B cell (primary cell): ENCODE measurements around the gene GAD1. TPM values are rescaled to one million over a fixed set of nuclear protein-coding genes. Genes with fewer than 3 reads are reported as not detected.

Source experiments
- ATAC-seq: fragments of 200-7000 bp; cut with Tn5 transposase; one replicate; pipeline ENCODE4 v1.10.0; 2021; ENCODE audit warnings: low read depth, mild to moderate bottlenecking, moderate number of reproducible peaks, moderate library complexity
- CTCF ChIA-PET: fragments of 350-600 bp; sonication (Branson Sonifier 250); formaldehyde crosslinking; loops from one replicate; lab custom pipeline; 2021; ENCODE audit warnings: antibody characterized with exemption, inconsistent platforms; lab: Charles Lee
- POLR2A ChIA-PET: fragments of 350-600 bp; sonication (Branson Sonifier 250); formaldehyde crosslinking; loops from one replicate; lab custom pipeline; 2021; ENCODE audit warnings: antibody characterized with exemption; lab: Charles Lee
- DNase-seq: peaks from one replicate; pipeline ENCODE4 v3.0.0; 2013
- H2AFZ ChIP-seq: 2 replicates; pipeline ENCODE4 v1.6.1; 2012; ENCODE audit warnings: mild to moderate bottlenecking, low read depth, low read length; ENCODE audit not compliant: insufficient read depth, poor library complexity, severe bottlenecking
- H3K27ac ChIP-seq, 2 donors: 1 replicate in 1 of 2; 2 replicates in 1 of 2; pipeline ENCODE4 v1.5.1; 2012 to 2013; ENCODE audit warnings: low read length in 2 of 2, mild to moderate bottlenecking in 2 of 2, moderate library complexity in 1 of 2
- H3K27me3 ChIP-seq, 4 experiments: fragments of 200-600 bp in 1 of 4; sonication (generic) in 1 of 4; replicated peaks in 1 of 4; 1 replicate in 2 of 4; 2 replicates in 2 of 4; pipeline versions ENCODE4 v1.6.1 to v1.7.0; 2013 to 2016; ENCODE audit warnings: low read length in 3 of 4, mild to moderate bottlenecking in 2 of 4, mixed read lengths in 1 of 4, moderate library complexity in 1 of 4; ENCODE audit not compliant: insufficient read depth in 4 of 4, control insufficient read depth in 3 of 4; ENCODE audit errors: control extremely low read depth in 1 of 4
- H3K36me3 ChIP-seq, 2 experiments: replicated peaks in 1 of 2; 1 replicate in 1 of 2; 2 replicates in 1 of 2; pipeline versions ENCODE4 v1.6.1 to v1.7.1; 2013; ENCODE audit warnings: low read length in 1 of 2; ENCODE audit not compliant: insufficient read depth in 2 of 2, control insufficient read depth in 1 of 2; ENCODE audit errors: control extremely low read depth in 1 of 2, extremely low read depth in 1 of 2
- H3K4me1 ChIP-seq, 2 donors: fragments of 200-600 bp in 1 of 2; sonication (generic) in 1 of 2; 1 replicate in 1 of 2; 2 replicates in 1 of 2; pipeline versions ENCODE4 v1.5.1 to v1.6.1; 2013 to 2017; ENCODE audit warnings: low read length in 2 of 2; ENCODE audit not compliant: control insufficient read depth in 2 of 2, insufficient read depth in 2 of 2
- H3K4me2 ChIP-seq: replicated peaks from 2 replicates; pipeline ENCODE3; 2012; ENCODE audit warnings: mild to moderate bottlenecking, low read depth, low read length; ENCODE audit not compliant: poor library complexity, severe bottlenecking
- H3K4me3 ChIP-seq, 5 experiments: fragments of 200-600 bp in 1 of 5; sonication (generic) in 1 of 5; 1 replicate in 3 of 5; 2 replicates in 2 of 5; pipeline versions ENCODE4 v1.5.1 to v1.7.0; 2011 to 2016; ENCODE audit warnings: low read length in 4 of 5, mild to moderate bottlenecking in 4 of 5, low read depth in 2 of 5, control low read depth in 1 of 5, moderate library complexity in 1 of 5; ENCODE audit not compliant: insufficient read depth in 1 of 5; ENCODE audit errors: control extremely low read depth in 1 of 5, extremely low read depth in 1 of 5
- H3K79me2 ChIP-seq: fragments of 200-600 bp; sonication (generic); one replicate; pipeline ENCODE4 v1.6.0; 2016; ENCODE audit warnings: low read length; ENCODE audit not compliant: control insufficient read depth, insufficient read depth
- H3K9ac ChIP-seq: fragments of 200-600 bp; sonication (generic); 2 replicates; pipeline ENCODE4 v1.6.1; 2017; ENCODE audit warnings: mild to moderate bottlenecking, low read length, moderate library complexity
- H3K9me3 ChIP-seq, 3 donors: one replicate each; pipeline versions ENCODE4 v1.6.1 to v1.7.1; 2013; ENCODE audit warnings: low read length in 2 of 3; ENCODE audit not compliant: control insufficient read depth in 2 of 3, insufficient read depth in 1 of 3; ENCODE audit errors: control extremely low read depth in 1 of 3
- H4K20me1 ChIP-seq: 2 replicates; pipeline ENCODE4 v1.6.0; 2012; ENCODE audit warnings: mild to moderate bottlenecking, low read length; ENCODE audit not compliant: insufficient read depth, control insufficient read depth, poor library complexity, severe bottlenecking
- H3K27ac Mint-ChIP-seq: one replicate; pipeline ENCODE4 v1.8.0; 2021; ENCODE audit warnings: mixed read lengths
- H3K27me3 Mint-ChIP-seq: one replicate; pipeline ENCODE4 v1.8.0; 2021; ENCODE audit warnings: mixed read lengths
- H3K4me1 Mint-ChIP-seq: one replicate; pipeline ENCODE4 v1.8.0; 2021; ENCODE audit warnings: mixed read lengths
- H3K4me3 Mint-ChIP-seq: one replicate; pipeline ENCODE4 v1.8.0; 2021; ENCODE audit warnings: mixed read lengths
- H3K9me3 Mint-ChIP-seq: one replicate; pipeline ENCODE4 v1.8.0; 2022; ENCODE audit warnings: mixed read lengths; ENCODE audit not compliant: insufficient read depth
- CTCF ChIP-seq: fragments of 200-600 bp; IDR thresholded peaks from one replicate; pipeline ENCODE4 v1.8.0; 2022; ENCODE audit warnings: antibody characterized with exemption, mild to moderate bottlenecking
- EZH2 ChIP-seq: IDR thresholded peaks from 2 replicates; pipeline ENCODE4 v1.6.1; 2012; ENCODE audit warnings: borderline replicate concordance, low read depth, mild to moderate bottlenecking, moderate library complexity, low read length; ENCODE audit not compliant: insufficient read depth, poor library complexity, severe bottlenecking
- WGBS: methylation state at CpG from one replicate; pipeline ENCODE4 v1.1.5; 2013; ENCODE audit warnings: missing lambda C conversion rate; ENCODE audit not compliant: insufficient coverage; 5-methylcytosine and 5-hydroxymethylcytosine counted together
- intact Hi-C: fragments of 100-400 bp; cut with micrococcal nuclease; formaldehyde crosslinking; loops from one replicate; pipeline ENCODE4 v1.10.0; 2022
- polyA plus RNA-seq: library from polyadenylated mRNA; depleted of rRNA; stranded (reverse); fragments of >200 nt; gene quantifications from 2 replicates; pipeline ENCODE4 v1.2.3, GENCODE V29; 2012
- total RNA-seq, 2 donors: library from RNA; stranded (reverse); fragments of 120-200 nt in 1 of 2; gene quantifications; 1 replicate in 1 of 2; 2 replicates in 1 of 2; pipeline versions ENCODE4 v1.2.3 to v1.2.4, GENCODE V29; 2013 to 2022

Gene GAD1
- total and polyA plus RNA-seq, 2 donors (not counting 1 experiment from before 2014, with no cell fraction given): not detected

- Histone ChIP-seq H3K27me3 (no peaks in the 10 kb centered on the region), H3K4me2 (no peak overlapping the region), H3K36me3 (no peaks in the 10 kb centered on the region), H2AFZ (no peak overlapping the region), H3K4me1 (no peaks in the 10 kb centered on the region), H3K4me3 (no peak overlapping the region), H3K27ac (no peak overlapping the region), H4K20me1 (no peaks in the 10 kb centered on the region), H3K79me2 (no peaks in the 10 kb centered on the region), H3K9me3 (no peaks in the 10 kb centered on the region), H3K9ac (no peak overlapping the region)
- Mint-ChIP-seq H3K9me3 (no peaks in the 10 kb centered on the region), H3K4me1 (no peaks in the 10 kb centered on the region), H3K27ac (no peak overlapping the region), H3K4me3 (no peak overlapping the region), H3K27me3 (peaks cover 29% of the 10 kb centered on the region)
- no peak for TF ChIP-seq CTCF
- TF ChIP-seq EZH2: no peak
- ATAC-seq (no peak), DNase-seq (no peak)
- intact Hi-C loops: no loop called here
- 67% methylated on average over 1 of the region's 4 CpGs for WGBS
- ChIA-PET POLR2A (no interaction called here), CTCF (interaction anchor here (2.8 kb wide), 1 partner anchor 19 kb away, joined by 11 read pairs; no protein-coding TSS in a partner anchor)
Measured at GRCh38 chr2:170891893-170892292, 75.2 kb downstream of the GAD1 start.

- POLR2A ChIA-PET: no interaction called here
- Histone ChIP-seq H3K27ac (no peak overlapping the region), H3K27me3 (no peaks in the 10 kb centered on the region), H3K9me3 (no peaks in the 10 kb centered on the region), H4K20me1 (no peaks in the 10 kb centered on the region), H3K36me3 (no peaks in the 10 kb centered on the region), H3K79me2 (no peaks in the 10 kb centered on the region), H3K4me3 (no peak overlapping the region), H3K4me1 (no peaks in the 10 kb centered on the region), H3K4me2 (no peak overlapping the region), H2AFZ (no peak overlapping the region), H3K9ac (no peak overlapping the region)
- CTCF ChIA-PET: interaction anchor here (2.8 kb wide), 1 partner anchor 19 kb away, joined by 11 read pairs; no protein-coding TSS in a partner anchor
- TF ChIP-seq EZH2 (no peak), CTCF (no peak)
- no peak for ATAC-seq
- no peaks in the 10 kb centered on the region for H3K9me3 Mint-ChIP-seq
- H3K27ac Mint-ChIP-seq: no peak overlapping the region
- no peak overlapping the region for H3K4me3 Mint-ChIP-seq
- H3K4me1 Mint-ChIP-seq: no peaks in the 10 kb centered on the region
- no peak for DNase-seq
- intact Hi-C loops: no loop called here
- 89% methylated on average over 2 of the region's 9 CpGs for WGBS
- peaks cover 34% of the 10 kb centered on the region for H3K27me3 Mint-ChIP-seq
Measured at GRCh38 chr2:170892391-170892951, 75.8 kb downstream of the GAD1 start.
